Middle frontal gyrus (tissue), 1 donor: ENCODE data around the gene SBF1.

Experiments
- DNase-seq: peaks from one replicate; pipeline ENCODE4 v3.0.0-alpha.2; 2015; ENCODE audit warnings: low spot score; ENCODE audit errors: extremely low spot score

The SBF1 gene

GRCh38 chr22:50446708-50447575, 27.9 kb downstream of the SBF1 start:
- no peak for DNase-seq

GRCh38 chr22:50445880-50446707, 28.7 kb downstream of the SBF1 start:
- no peak for DNase-seq

GRCh38 chr22:50445071-50445879, 29.6 kb downstream of the SBF1 start:
- DNase-seq, result no peak

GRCh38 chr22:50444663-50445062, 30.2 kb downstream of the SBF1 start:
- DNase-seq, result no peak

GRCh38 chr22:50443801-50444625, 30.8 kb downstream of the SBF1 start:
- DNase-seq, result no peak

GRCh38 chr22:50443197-50443596, 31.6 kb downstream of the SBF1 start:
- DNase-seq, result no peak

GRCh38 chr22:50441428-50441993, 33.3 kb downstream of the SBF1 start:
- DNase-seq, result no peak

- no peak for DNase-seq
These were observed 34.1 kb downstream of the SBF1 start for GRCh38 chr22:50440544-50441249.

GRCh38 chr22:50439871-50440331, 34.9 kb downstream of the SBF1 start:
- DNase-seq, result no peak

GRCh38 chr22:50439314-50439870, 35.4 kb downstream of the SBF1 start:
- DNase-seq, result no peak

GRCh38 chr22:50438305-50439275, 36.2 kb downstream of the SBF1 start:
- DNase-seq, result no peak

- DNase-seq, result no peak
These were observed 37.1 kb downstream of the SBF1 start for GRCh38 chr22:50437511-50438304.

- DNase-seq, result no peak
These were observed 37.9 kb downstream of the SBF1 start for GRCh38 chr22:50436841-50437341.

GRCh38 chr22:50436015-50436830, 38.6 kb downstream of the SBF1 start:
- no peak for DNase-seq

- no peak for DNase-seq
These were observed 39.4 kb downstream of the SBF1 start for GRCh38 chr22:50435291-50436014.

- DNase-seq, result no peak
These were observed 40.0 kb downstream of the SBF1 start for GRCh38 chr22:50434849-50435248.
